Adrenal gland (tissue), 5 donors: ENCODE data around the gene HOXD9.

Experiments used
- CTCF ChIP-seq, 6 experiments: fragments of 450-650 bp in 4 of 6; fragments of 200-600 bp in 2 of 6; sonication (generic) in 1 of 6; IDR thresholded peaks; 1 replicate in 5 of 6; 2 replicates in 1 of 6; pipeline versions ENCODE4 v1.5.1 to v1.8.0; 2016 to 2021; ENCODE audit warnings: antibody characterized with exemption in 6 of 6, mild to moderate bottlenecking in 2 of 6, moderate library complexity in 1 of 6
- POLR2A ChIP-seq, 2 donors: fragments of 450-650 bp; IDR thresholded peaks; one replicate each; pipeline ENCODE4 v1.6.1; 2017; ENCODE audit warnings: antibody characterized with exemption in 2 of 2, mild to moderate bottlenecking in 2 of 2, moderate library complexity in 1 of 2
- donor health status: DM: no; HTN: no; CAD: no.

- TF ChIP-seq POLR2A (IDR thresholded peaks at IDR 0.05) (no peak), CTCF (IDR thresholded peaks at IDR 0.05) (no peak)
Measured at GRCh38 chr2:176125772-176126054, 3.2 kb downstream of the HOXD9 start.
